ENCODE measurements around the gene SLIT2. TPM values are rescaled to one million over a fixed set of nuclear protein-coding genes. Genes with fewer than 3 reads are reported as not detected.
A peak's percentile ranks its signal among the peaks of the same experiment; 100 is the strongest.

Gene SLIT2
- total and polyA plus RNA-seq, 8 donors, result 2.1 to 57.3 (median 5.2) TPM

- H3K4me1 ChIP-seq, result no peaks in the 10 kb centered on the region
- peaks cover 0 to 5% (median 2%) of the 10 kb centered on the region in 4 donors for H3K9me3 ChIP-seq
- TF ChIP-seq POLR2A (IDR thresholded peaks at IDR 0.05) (no peak), CTCF (IDR thresholded peaks at IDR 0.05) (no peak), POLR2AphosphoS5 (IDR thresholded peaks at IDR 0.05) (no peak)
- no peaks in the 10 kb centered on the region for H3K36me3 ChIP-seq
- no peak for DNase-seq
- intact Hi-C loops (cut with DNase I; ENCODE audit: low total_unique reads), result no loop called here
- no peak overlapping the region for H3K4me3 ChIP-seq
- H3K27me3 ChIP-seq, result no peaks in the 10 kb centered on the region
- no peak overlapping the region for H3K27ac ChIP-seq
Observed at GRCh38 chr4:20219521-20219920, 32.2 kb upstream of the SLIT2 start.

GRCh38 chr4:20237894-20238537, 13.7 kb upstream of the SLIT2 start:
- Histone ChIP-seq H3K9me3 (no peaks in the 10 kb centered on the region), H3K27ac (no peak overlapping the region), H3K27me3 (no peaks in the 10 kb centered on the region), H3K36me3 (no peaks in the 10 kb centered on the region), H3K4me1 (no peaks in the 10 kb centered on the region), H3K4me3 (no peak overlapping the region)
- intact Hi-C loops (cut with DNase I; ENCODE audit: low total_unique reads), result no loop called here
- 92 to 97% (median 96%) methylated on average over 3 of the region's 3 CpGs for WGBS, 5 donors
- no peak for TF ChIP-seq POLR2AphosphoS5 (IDR thresholded peaks at IDR 0.05)
- no peak for TF ChIP-seq CTCF (IDR thresholded peaks at IDR 0.05)
- no peak for TF ChIP-seq POLR2A (IDR thresholded peaks at IDR 0.05)
- TF ChIP-seq EP300 (IDR thresholded peaks at IDR 0.05), result no peak
- DNase-seq, result no peak

- intact Hi-C loops (cut with DNase I; ENCODE audit: low total_unique reads), result no loop called here
- WGBS, 5 donors, result 4 to 8% (median 6%) methylated on average over 3 of the region's 3 CpGs
Observed at GRCh38 chr4:20248155-20248558, 3.5 kb upstream of the SLIT2 start.

GRCh38 chr4:20249333-20249732, 2.4 kb upstream of the SLIT2 start:
- no peak overlapping the region for H3K27ac ChIP-seq
- intact Hi-C loops (cut with DNase I; ENCODE audit: low total_unique reads), result no loop called here
- H3K4me3 ChIP-seq, result no peak overlapping the region
- TF ChIP-seq EP300 (IDR thresholded peaks at IDR 0.05) (no peak), POLR2AphosphoS5 (IDR thresholded peaks at IDR 0.05) (no peak), POLR2A (IDR thresholded peaks at IDR 0.05) (no peak), CTCF (IDR thresholded peaks at IDR 0.05) (peak in 2 of 7 experiments; percentile 8 to 25)
- no peaks in the 10 kb centered on the region for H3K9me3 ChIP-seq
- peaks cover 0 to 41% (median 32%) of the 10 kb centered on the region in 4 donors for H3K4me1 ChIP-seq
- peak in 1 of 2 donors; percentile 59 for DNase-seq
- 12 to 31% (median 22%) methylated on average over 2 of the region's 2 CpGs for WGBS, 5 donors
- H3K36me3 ChIP-seq, result no peaks in the 10 kb centered on the region
- peaks cover 0 to 30% (median 25%) of the 10 kb centered on the region in 3 donors for H3K27me3 ChIP-seq

More at GRCh38 chr4:20248155-20248558, 3.5 kb upstream of the SLIT2 start:
- no peaks in the 10 kb centered on the region for H3K9me3 ChIP-seq
- no peak overlapping the region for H3K4me3 ChIP-seq
- no peaks in the 10 kb centered on the region for H3K36me3 ChIP-seq
- TF ChIP-seq POLR2A (IDR thresholded peaks at IDR 0.05), result no peak
- TF ChIP-seq CTCF (IDR thresholded peaks at IDR 0.05), result peak in 4 of 7 experiments; percentile 35 to 63 (median 52)
- H3K27ac ChIP-seq, result no peak overlapping the region
- DNase-seq, result peak in 1 of 2 donors; percentile 64
- H3K4me1 ChIP-seq, result peaks cover 0 to 30% (median 22%) of the 10 kb centered on the region in 4 donors
- H3K27me3 ChIP-seq, result peaks cover 0 to 18% (median 13%) of the 10 kb centered on the region in 3 donors
